B cell (primary cell): Measurements from ENCODE around the gene PRKCB. TPM values are rescaled to one million over a fixed set of nuclear protein-coding genes. Genes with fewer than 3 reads are reported as not detected.

ENCODE experiments used
- ATAC-seq: fragments of 200-7000 bp; cut with Tn5 transposase; one replicate; pipeline ENCODE4 v1.10.0; 2021; ENCODE audit warnings: low read depth, mild to moderate bottlenecking, moderate number of reproducible peaks, moderate library complexity
- CTCF ChIA-PET: fragments of 350-600 bp; sonication (Branson Sonifier 250); formaldehyde crosslinking; loops from one replicate; lab custom pipeline; 2021; ENCODE audit warnings: antibody characterized with exemption, inconsistent platforms; lab: Charles Lee
- POLR2A ChIA-PET: fragments of 350-600 bp; sonication (Branson Sonifier 250); formaldehyde crosslinking; loops from one replicate; lab custom pipeline; 2021; ENCODE audit warnings: antibody characterized with exemption; lab: Charles Lee
- DNase-seq: peaks from one replicate; pipeline ENCODE4 v3.0.0; 2013
- H2AFZ ChIP-seq: 2 replicates; pipeline ENCODE4 v1.6.1; 2012; ENCODE audit warnings: mild to moderate bottlenecking, low read depth, low read length; ENCODE audit not compliant: insufficient read depth, poor library complexity, severe bottlenecking
- H3K27ac ChIP-seq, 2 donors: 1 replicate in 1 of 2; 2 replicates in 1 of 2; pipeline ENCODE4 v1.5.1; 2012 to 2013; ENCODE audit warnings: low read length in 2 of 2, mild to moderate bottlenecking in 2 of 2, moderate library complexity in 1 of 2
- H3K27me3 ChIP-seq, 4 experiments: fragments of 200-600 bp in 1 of 4; sonication (generic) in 1 of 4; replicated peaks in 1 of 4; 1 replicate in 2 of 4; 2 replicates in 2 of 4; pipeline versions ENCODE4 v1.6.1 to v1.7.0; 2013 to 2016; ENCODE audit warnings: low read length in 3 of 4, mild to moderate bottlenecking in 2 of 4, mixed read lengths in 1 of 4, moderate library complexity in 1 of 4; ENCODE audit not compliant: insufficient read depth in 4 of 4, control insufficient read depth in 3 of 4; ENCODE audit errors: control extremely low read depth in 1 of 4
- H3K36me3 ChIP-seq, 2 experiments: replicated peaks in 1 of 2; 1 replicate in 1 of 2; 2 replicates in 1 of 2; pipeline versions ENCODE4 v1.6.1 to v1.7.1; 2013; ENCODE audit warnings: low read length in 1 of 2; ENCODE audit not compliant: insufficient read depth in 2 of 2, control insufficient read depth in 1 of 2; ENCODE audit errors: control extremely low read depth in 1 of 2, extremely low read depth in 1 of 2
- H3K4me1 ChIP-seq, 2 donors: fragments of 200-600 bp in 1 of 2; sonication (generic) in 1 of 2; 1 replicate in 1 of 2; 2 replicates in 1 of 2; pipeline versions ENCODE4 v1.5.1 to v1.6.1; 2013 to 2017; ENCODE audit warnings: low read length in 2 of 2; ENCODE audit not compliant: control insufficient read depth in 2 of 2, insufficient read depth in 2 of 2
- H3K4me2 ChIP-seq: replicated peaks from 2 replicates; pipeline ENCODE3; 2012; ENCODE audit warnings: mild to moderate bottlenecking, low read depth, low read length; ENCODE audit not compliant: poor library complexity, severe bottlenecking
- H3K4me3 ChIP-seq, 5 experiments: fragments of 200-600 bp in 1 of 5; sonication (generic) in 1 of 5; 1 replicate in 3 of 5; 2 replicates in 2 of 5; pipeline versions ENCODE4 v1.5.1 to v1.7.0; 2011 to 2016; ENCODE audit warnings: low read length in 4 of 5, mild to moderate bottlenecking in 4 of 5, low read depth in 2 of 5, control low read depth in 1 of 5, moderate library complexity in 1 of 5; ENCODE audit not compliant: insufficient read depth in 1 of 5; ENCODE audit errors: control extremely low read depth in 1 of 5, extremely low read depth in 1 of 5
- H3K79me2 ChIP-seq: fragments of 200-600 bp; sonication (generic); one replicate; pipeline ENCODE4 v1.6.0; 2016; ENCODE audit warnings: low read length; ENCODE audit not compliant: control insufficient read depth, insufficient read depth
- H3K9ac ChIP-seq: fragments of 200-600 bp; sonication (generic); 2 replicates; pipeline ENCODE4 v1.6.1; 2017; ENCODE audit warnings: mild to moderate bottlenecking, low read length, moderate library complexity
- H3K9me3 ChIP-seq, 3 donors: one replicate each; pipeline versions ENCODE4 v1.6.1 to v1.7.1; 2013; ENCODE audit warnings: low read length in 2 of 3; ENCODE audit not compliant: control insufficient read depth in 2 of 3, insufficient read depth in 1 of 3; ENCODE audit errors: control extremely low read depth in 1 of 3
- H4K20me1 ChIP-seq: 2 replicates; pipeline ENCODE4 v1.6.0; 2012; ENCODE audit warnings: mild to moderate bottlenecking, low read length; ENCODE audit not compliant: insufficient read depth, control insufficient read depth, poor library complexity, severe bottlenecking
- H3K27ac Mint-ChIP-seq: one replicate; pipeline ENCODE4 v1.8.0; 2021; ENCODE audit warnings: mixed read lengths
- H3K27me3 Mint-ChIP-seq: one replicate; pipeline ENCODE4 v1.8.0; 2021; ENCODE audit warnings: mixed read lengths
- H3K4me1 Mint-ChIP-seq: one replicate; pipeline ENCODE4 v1.8.0; 2021; ENCODE audit warnings: mixed read lengths
- H3K4me3 Mint-ChIP-seq: one replicate; pipeline ENCODE4 v1.8.0; 2021; ENCODE audit warnings: mixed read lengths
- H3K9me3 Mint-ChIP-seq: one replicate; pipeline ENCODE4 v1.8.0; 2022; ENCODE audit warnings: mixed read lengths; ENCODE audit not compliant: insufficient read depth
- EZH2 ChIP-seq: IDR thresholded peaks from 2 replicates; pipeline ENCODE4 v1.6.1; 2012; ENCODE audit warnings: borderline replicate concordance, low read depth, mild to moderate bottlenecking, moderate library complexity, low read length; ENCODE audit not compliant: insufficient read depth, poor library complexity, severe bottlenecking
- WGBS: methylation state at CpG from one replicate; pipeline ENCODE4 v1.1.5; 2013; ENCODE audit warnings: missing lambda C conversion rate; ENCODE audit not compliant: insufficient coverage; 5-methylcytosine and 5-hydroxymethylcytosine counted together
- intact Hi-C: fragments of 100-400 bp; cut with micrococcal nuclease; formaldehyde crosslinking; loops from one replicate; pipeline ENCODE4 v1.10.0; 2022
- polyA plus RNA-seq: library from polyadenylated mRNA; depleted of rRNA; stranded (reverse); fragments of >200 nt; gene quantifications from 2 replicates; pipeline ENCODE4 v1.2.3, GENCODE V29; 2012
- total RNA-seq, 2 donors: library from RNA; stranded (reverse); fragments of 120-200 nt in 1 of 2; gene quantifications; 1 replicate in 1 of 2; 2 replicates in 1 of 2; pipeline versions ENCODE4 v1.2.3 to v1.2.4, GENCODE V29; 2013 to 2022
- TF ChIP-seq, protein P1 (sequence below): fragments of 200-600 bp; IDR thresholded peaks from one replicate; pipeline ENCODE4 v1.8.0; 2022; ENCODE audit warnings: antibody characterized with exemption, mild to moderate bottlenecking

PRKCB gene
- total and polyA plus RNA-seq, 2 donors (not counting 1 experiment from before 2014, with no cell fraction given): 106 to 373 TPM

DNA sequence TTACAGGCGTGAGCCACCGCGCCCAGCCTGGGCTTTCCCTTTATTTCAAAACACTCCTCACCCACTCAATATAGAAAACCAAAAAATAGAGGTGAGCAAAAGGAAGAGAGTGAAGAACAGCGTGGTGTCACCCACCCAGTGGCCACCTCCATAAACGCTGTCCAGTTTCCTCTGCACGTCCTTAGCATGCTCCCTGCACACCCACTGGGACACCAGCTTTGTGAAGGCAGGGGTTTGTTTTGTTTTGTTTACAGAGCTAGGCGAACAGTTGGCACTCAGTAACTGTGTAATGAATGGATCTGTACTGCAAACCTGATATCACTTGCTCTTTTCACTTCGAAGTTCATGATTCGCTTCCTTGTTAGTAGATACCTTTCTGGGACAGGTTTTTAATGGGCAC, 73.0 kb downstream of the PRKCB start:
- ChIA-PET POLR2A (no interaction called here), CTCF (interaction anchor here (0.6 to 1.1 kb wide), 2 partner anchors 31 to 105 kb away, joined by 3 to 4 read pairs; no protein-coding TSS in a partner anchor)
- TF ChIP-seq, protein P1, sequence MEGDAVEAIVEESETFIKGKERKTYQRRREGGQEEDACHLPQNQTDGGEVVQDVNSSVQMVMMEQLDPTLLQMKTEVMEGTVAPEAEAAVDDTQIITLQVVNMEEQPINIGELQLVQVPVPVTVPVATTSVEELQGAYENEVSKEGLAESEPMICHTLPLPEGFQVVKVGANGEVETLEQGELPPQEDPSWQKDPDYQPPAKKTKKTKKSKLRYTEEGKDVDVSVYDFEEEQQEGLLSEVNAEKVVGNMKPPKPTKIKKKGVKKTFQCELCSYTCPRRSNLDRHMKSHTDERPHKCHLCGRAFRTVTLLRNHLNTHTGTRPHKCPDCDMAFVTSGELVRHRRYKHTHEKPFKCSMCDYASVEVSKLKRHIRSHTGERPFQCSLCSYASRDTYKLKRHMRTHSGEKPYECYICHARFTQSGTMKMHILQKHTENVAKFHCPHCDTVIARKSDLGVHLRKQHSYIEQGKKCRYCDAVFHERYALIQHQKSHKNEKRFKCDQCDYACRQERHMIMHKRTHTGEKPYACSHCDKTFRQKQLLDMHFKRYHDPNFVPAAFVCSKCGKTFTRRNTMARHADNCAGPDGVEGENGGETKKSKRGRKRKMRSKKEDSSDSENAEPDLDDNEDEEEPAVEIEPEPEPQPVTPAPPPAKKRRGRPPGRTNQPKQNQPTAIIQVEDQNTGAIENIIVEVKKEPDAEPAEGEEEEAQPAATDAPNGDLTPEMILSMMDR: no peak
- TF ChIP-seq EZH2: no peak
- no peak overlapping the region for H3K4me3 Mint-ChIP-seq
- no peak overlapping the region for H3K9ac ChIP-seq
- no peak overlapping the region for H3K4me2 ChIP-seq
- DNase-seq (no peak), ATAC-seq (no peak)
- peaks cover 7 to 17% of the 10 kb centered on the region in 2 experiments for H3K36me3 ChIP-seq
- peak overlapping the region in 1 of 2 donors; percentile 40 for H3K27ac ChIP-seq
- H3K9me3 Mint-ChIP-seq: no peaks in the 10 kb centered on the region
- intact Hi-C loops: loop anchor here (10.0 kb wide), 1 partner anchor 54 kb away; no protein-coding TSS in a partner anchor
- 70% methylated on average over 2 of the region's 9 CpGs for WGBS
- no peak overlapping the region for H3K4me3 ChIP-seq
- H3K9me3 ChIP-seq: peaks cover 0 to 2% (median 0%) of the 10 kb centered on the region in 3 donors
- peaks cover 97% of the 10 kb centered on the region for H3K79me2 ChIP-seq
- H3K4me1 Mint-ChIP-seq: peaks cover 85% of the 10 kb centered on the region
- H4K20me1 ChIP-seq: peaks cover 94% of the 10 kb centered on the region
- no peaks in the 10 kb centered on the region for H3K27me3 Mint-ChIP-seq
- H2AFZ ChIP-seq: no peak overlapping the region
- H3K27ac Mint-ChIP-seq: peak overlapping the region; percentile 54
- peaks cover 58 to 62% of the 10 kb centered on the region in 2 donors for H3K4me1 ChIP-seq
- no peaks in the 10 kb centered on the region for H3K27me3 ChIP-seq

DNA sequence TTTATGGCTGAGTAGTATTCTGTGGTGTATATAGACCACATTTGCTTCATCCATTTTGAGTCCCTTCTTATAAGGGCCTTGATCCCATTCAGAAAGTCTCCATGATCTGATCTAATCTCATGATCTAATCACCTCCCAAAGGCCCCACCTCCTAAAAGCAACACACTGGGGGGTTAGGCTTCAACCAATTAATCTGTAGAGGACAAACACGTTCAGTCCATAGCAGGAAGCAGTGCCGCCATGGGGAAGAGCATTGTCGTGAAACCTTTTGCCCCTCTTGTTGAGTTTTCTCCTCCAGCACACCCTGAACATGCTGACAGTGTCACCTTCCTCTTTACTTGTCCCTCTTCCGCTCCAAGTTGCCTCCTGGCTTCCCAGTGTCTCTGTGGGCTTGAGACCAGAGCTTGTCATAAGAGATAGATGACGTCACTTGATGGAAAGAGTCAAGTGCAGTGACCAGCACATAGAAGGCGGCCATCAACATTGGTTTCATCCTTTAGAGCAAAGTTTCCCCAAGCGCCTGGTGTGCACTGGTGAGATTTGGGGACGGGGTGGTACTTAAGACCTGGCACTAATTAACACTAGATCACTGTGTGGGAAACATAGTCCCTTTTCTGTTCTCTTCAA, 74.1 kb downstream of the PRKCB start:
- H3K9me3 Mint-ChIP-seq: no peaks in the 10 kb centered on the region

More for the DNA sequence above, 74.1 kb downstream of the PRKCB start:
- H4K20me1 ChIP-seq: peaks cover 94% of the 10 kb centered on the region
- H2AFZ ChIP-seq: no peak overlapping the region
- H3K4me3 ChIP-seq: no peak overlapping the region
- H3K36me3 ChIP-seq: peaks cover 7 to 17% of the 10 kb centered on the region in 2 experiments
- H3K4me1 ChIP-seq: peaks cover 63 to 64% of the 10 kb centered on the region in 2 donors
- Mint-ChIP-seq H3K27ac (peak overlapping the region; percentile 81), H3K27me3 (no peaks in the 10 kb centered on the region), H3K4me3 (no peak overlapping the region), H3K4me1 (peaks cover 86% of the 10 kb centered on the region)
- H3K27ac ChIP-seq: peak overlapping the region in 1 of 2 donors; percentile 40
- ChIA-PET POLR2A (no interaction called here), CTCF (no interaction called here)
- ATAC-seq: no peak
- no peak for DNase-seq
- no peaks in the 10 kb centered on the region for H3K27me3 ChIP-seq
- no peak for TF ChIP-seq EZH2
- TF ChIP-seq, protein P1: no peak
- intact Hi-C loops: loop anchor here (10.0 kb wide), 1 partner anchor 55 kb away; no protein-coding TSS in a partner anchor
- no peak overlapping the region for H3K4me2 ChIP-seq
- peaks cover 97% of the 10 kb centered on the region for H3K79me2 ChIP-seq
- 97% methylated on average over 6 of the region's 8 CpGs for WGBS
- H3K9me3 ChIP-seq: peaks cover 0 to 2% (median 0%) of the 10 kb centered on the region in 3 donors
- no peak overlapping the region for H3K9ac ChIP-seq
